NB4 (cell line): ENCODE measurements around the gene MYO9B.

Experiments
- DNase-seq: peaks from one replicate; pipeline ENCODE4 v3.0.0; 2010; ENCODE audit warnings: low read depth
- H3K4me3 ChIP-seq: one replicate; pipeline ENCODE4 v1.5.1; 2011; ENCODE audit warnings: mild to moderate bottlenecking, low read depth, low read length, moderate library complexity
- CTCF ChIP-seq: IDR thresholded peaks from one replicate; pipeline ENCODE4 v1.5.1; 2012; ENCODE audit warnings: low read depth, low read length
- MAX ChIP-seq: IDR thresholded peaks from 2 replicates; pipeline ENCODE4 v1.6.1; 2011; ENCODE audit warnings: low read depth, low read length
- MYC ChIP-seq: IDR thresholded peaks from 2 replicates; pipeline ENCODE4 v1.6.1; 2011; ENCODE audit warnings: low read depth, low read length
- POLR2A ChIP-seq: IDR thresholded peaks from 2 replicates; pipeline ENCODE4 v1.6.1; 2011; ENCODE audit warnings: mild to moderate bottlenecking; ENCODE audit not compliant: insufficient read length; ENCODE audit errors: extremely low read depth

MYO9B gene

GRCh38 chr19:17043744-17044143 is 31.8 kb upstream of the MYO9B start:
- no peak overlapping the region for H3K4me3 ChIP-seq
- TF ChIP-seq POLR2A = no peak
- no peak for TF ChIP-seq CTCF
- TF ChIP-seq MAX = no peak
- TF ChIP-seq MYC = no peak
- DNase-seq = no peak

GRCh38 chr19:17045907-17046502 is 29.6 kb upstream of the MYO9B start:
- no peak for TF ChIP-seq CTCF
- no peak for TF ChIP-seq MYC
- TF ChIP-seq MAX = no peak
- DNase-seq = no peak
- no peak overlapping the region for H3K4me3 ChIP-seq

GRCh38 chr19:17048885-17049453 is 26.6 kb upstream of the MYO9B start:
- no peak for TF ChIP-seq POLR2A
- TF ChIP-seq CTCF = no peak
- TF ChIP-seq MYC = no peak
- no peak for TF ChIP-seq MAX
- DNase-seq = no peak
- no peak overlapping the region for H3K4me3 ChIP-seq

GRCh38 chr19:17049711-17050280 is 25.8 kb upstream of the MYO9B start:
- DNase-seq = no peak
- TF ChIP-seq CTCF (no peak), POLR2A (no peak), MYC (no peak), MAX (no peak)
- H3K4me3 ChIP-seq = no peak overlapping the region

- TF ChIP-seq MYC (no peak), CTCF (peak; percentile 50)
- DNase-seq = peak; percentile 68
- H3K4me3 ChIP-seq = no peak overlapping the region
Measured at GRCh38 chr19:17052439-17052838, 23.1 kb upstream of the MYO9B start.

GRCh38 chr19:17054746-17055145 is 20.8 kb upstream of the MYO9B start:
- no peak for DNase-seq
- TF ChIP-seq POLR2A = no peak
- TF ChIP-seq MAX = no peak
- no peak for TF ChIP-seq MYC
- TF ChIP-seq CTCF = no peak
- H3K4me3 ChIP-seq = no peak overlapping the region
